Measurements from ENCODE around the gene OTOA. TPM values are rescaled to one million over a fixed set of nuclear protein-coding genes. Genes with fewer than 3 reads are reported as not detected.

The OTOA gene
- total RNA-seq (0.22 TPM in 1 of 2 replicates, not detected in the other), polyA plus RNA-seq (0.05 TPM in 1 of 2 replicates, not detected in the other), polyA minus RNA-seq (0.15 and 0.75 TPM in 2 replicates), Bru-seq, nascent RNA (percentile 12 among the genes with signal in this experiment), BruChase-seq, experiment 1, labeled RNA remaining after a 6-hour chase (percentile 18 among the genes with signal in this experiment), BruChase-seq, experiment 2, labeled RNA remaining after a 2-hour chase (percentile 17 among the genes with signal in this experiment)
- 0.03 TPM in 1 of 2 replicates, not detected in the other for polyA plus RNA-seq (2011; cell fraction: cytosol; rRNA removed)
- 0.15 and 0.21 TPM in 2 replicates for polyA plus RNA-seq (2011; cell fraction: nucleus; rRNA removed)
- not detected in 2 replicates for polyA plus RNA-seq (2012)
- polyA minus RNA-seq (2011; cell fraction: cytosol; rRNA and poly(A)+ RNA removed): not detected
- polyA minus RNA-seq (2011; cell fraction: nucleus; rRNA and poly(A)+ RNA removed): 0.58 and 0.82 TPM in 2 replicates
- long read RNA-seq: 0 reads

DNA sequence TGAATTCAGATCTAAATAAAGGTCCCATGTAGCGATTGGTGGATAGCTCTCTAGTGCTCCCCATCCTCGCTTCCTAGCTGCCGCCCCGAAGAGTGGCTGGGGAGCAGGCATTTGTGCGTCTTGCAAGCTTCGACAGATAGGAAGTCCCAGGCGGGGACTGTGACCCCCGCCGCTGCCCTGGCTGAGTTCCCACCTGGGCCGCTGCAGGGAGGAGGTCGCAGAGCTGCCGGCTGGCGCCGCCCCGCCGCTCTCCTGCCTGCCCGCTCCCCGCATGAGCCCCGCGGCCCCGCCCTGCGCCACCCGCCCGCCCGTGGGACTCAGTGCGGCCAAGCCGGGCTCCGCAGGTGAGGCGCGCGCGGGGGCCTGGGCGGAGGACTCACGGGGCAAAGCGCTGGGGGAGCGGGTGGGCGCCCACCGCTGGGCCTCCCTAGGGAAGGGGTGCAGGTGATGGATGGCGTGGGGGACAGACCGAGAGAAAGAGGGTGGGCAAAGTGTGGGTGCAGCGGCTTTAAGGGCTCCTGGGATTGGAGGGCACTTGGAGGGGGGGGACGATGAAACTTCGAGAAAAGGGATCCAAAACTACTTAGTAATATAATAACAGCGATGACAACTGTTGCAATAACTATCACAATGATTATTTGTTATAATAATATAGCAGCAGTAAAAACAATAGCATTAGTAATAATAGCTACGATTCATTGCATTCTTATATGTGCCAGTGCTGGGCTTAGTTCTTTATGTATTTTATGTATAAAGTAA is at the start of gene OTOA:
Gene OTOA, plus strand, starts transcription at position 80 of the 759 bp plus-strand sequence. CDS start 14,547 bp downstream, outside the sequence.
- Histone ChIP-seq H3K9me1 (replicated peaks; ENCODE audit: control insufficient read depth, extremely low read depth, insufficient read depth, low read length) (no peaks in the 10 kb centered on the region), H3K9ac (replicated peaks; ENCODE audit: extremely low read depth, insufficient read depth, low read length) (no peak within 1 kb of the TSS), H4K20me1 (replicated peaks; ENCODE audit: control insufficient read depth, extremely low read depth, insufficient read depth, low read length) (no peaks in the 10 kb centered on the region), H3K4me2 (ENCODE audit: insufficient read depth, low read length) (no peak within 1 kb of the TSS), H3K27me3 (ENCODE audit: control insufficient read depth in 2 of 2, insufficient read depth in 2 of 2, low read length in 2 of 2) (peaks cover 5 to 17% of the 10 kb centered on the region in 2 experiments), H2AFZ (ENCODE audit: low read depth, low read length) (no peak within 1 kb of the TSS), H3K27ac (ENCODE audit: insufficient read depth, low read depth, low read length) (no peak within 1 kb of the TSS), H3K79me2 (ENCODE audit: control insufficient read depth, insufficient read depth, low read length) (no peaks in the 10 kb centered on the region), H3K4me1 (ENCODE audit: control insufficient read depth, extremely low read depth, insufficient read depth, low read length) (no peaks in the 10 kb centered on the region), H3K9me3 (replicated peaks; ENCODE audit: control insufficient read depth, insufficient read depth, low read length) (no peaks in the 10 kb centered on the region), H3K4me3 (replicated peaks in 1 of 3; ENCODE audit: insufficient read depth in 1 of 3, low read depth in 1 of 3, low read length in 3 of 3) (no peak within 1 kb of the TSS), H3K36me3 (ENCODE audit: control insufficient read depth in 2 of 2, extremely low read depth in 1 of 2, insufficient read depth in 2 of 2, low read length in 2 of 2) (no peaks in the 10 kb centered on the region)
- BruUV-seq (replicated peaks): no TSS peak
- TF ChIP-seq EZH2 (IDR thresholded peaks at IDR 0.05; ENCODE audit: borderline replicate concordance, low read depth, low read length, severe bottlenecking) (no peak), JUN (IDR thresholded peaks at IDR 0.05; ENCODE audit: borderline replicate concordance, insufficient read depth, insufficient read length, low read depth) (no peak)
- ChIA-PET POLR2A (no interaction called here), CTCF (interaction anchor here (2.2 kb wide), 1 partner anchor 19 kb away, joined by 4 read pairs; no protein-coding TSS in a partner anchor)
- DNase-seq (ENCODE audit: low read depth, low spot score) (no peak), FAIRE-seq (no peak)
- dilution Hi-C loops (cut with MboI; ENCODE audit: extremely low pct_ligation_motif_present, low sequenced_read_pairs) (no loop called here), intact Hi-C loops (cut with micrococcal nuclease) (no loop called here)

DNA sequence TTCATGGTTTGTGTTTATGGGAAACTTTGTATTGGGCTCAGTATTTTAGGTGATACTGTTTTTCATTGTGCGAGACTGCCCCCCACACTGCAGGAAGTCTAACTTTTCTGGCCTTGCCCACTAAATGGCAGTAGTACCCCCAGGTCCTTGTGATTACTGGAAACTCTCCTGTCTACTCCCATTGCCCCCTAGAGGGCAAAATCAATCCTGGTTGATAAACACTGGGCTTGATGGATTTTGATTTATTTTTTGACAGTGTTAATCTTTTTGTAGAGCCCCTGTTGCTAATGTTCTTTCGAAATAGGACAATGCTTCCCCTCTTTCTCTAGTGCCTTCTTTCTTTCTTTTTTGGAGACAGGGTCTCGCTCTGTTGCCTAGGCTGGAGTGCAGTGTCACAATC is 48.9 kb upstream of the OTOA start:
- POLR2A ChIA-PET: no interaction called here

More for the DNA sequence above, 48.9 kb upstream of the OTOA start:
- Histone ChIP-seq H3K27ac (ENCODE audit: insufficient read depth, low read depth, low read length) (no peak overlapping the region), H3K4me3 (replicated peaks in 1 of 3; ENCODE audit: insufficient read depth in 1 of 3, low read depth in 1 of 3, low read length in 3 of 3) (no peak overlapping the region), H3K9me3 (replicated peaks; ENCODE audit: control insufficient read depth, insufficient read depth, low read length) (no peaks in the 10 kb centered on the region), H3K9me1 (replicated peaks; ENCODE audit: control insufficient read depth, extremely low read depth, insufficient read depth, low read length) (no peaks in the 10 kb centered on the region), H3K79me2 (ENCODE audit: control insufficient read depth, insufficient read depth, low read length) (peaks cover 66% of the 10 kb centered on the region), H4K20me1 (replicated peaks; ENCODE audit: control insufficient read depth, extremely low read depth, insufficient read depth, low read length) (peaks cover 7% of the 10 kb centered on the region), H3K4me1 (ENCODE audit: control insufficient read depth, extremely low read depth, insufficient read depth, low read length) (no peaks in the 10 kb centered on the region), H3K4me2 (ENCODE audit: insufficient read depth, low read length) (no peak overlapping the region), H3K27me3 (ENCODE audit: control insufficient read depth in 2 of 2, insufficient read depth in 2 of 2, low read length in 2 of 2) (no peaks in the 10 kb centered on the region), H3K9ac (replicated peaks; ENCODE audit: extremely low read depth, insufficient read depth, low read length) (no peak overlapping the region), H3K36me3 (ENCODE audit: control insufficient read depth in 2 of 2, extremely low read depth in 1 of 2, insufficient read depth in 2 of 2, low read length in 2 of 2) (peaks cover 0 to 3% of the 10 kb centered on the region in 2 experiments), H2AFZ (ENCODE audit: low read depth, low read length) (no peak overlapping the region)
- no peak for FAIRE-seq
- CTCF ChIA-PET: no interaction called here
- DNase-seq (ENCODE audit: low read depth, low spot score): no peak
- TF ChIP-seq, protein P1, sequence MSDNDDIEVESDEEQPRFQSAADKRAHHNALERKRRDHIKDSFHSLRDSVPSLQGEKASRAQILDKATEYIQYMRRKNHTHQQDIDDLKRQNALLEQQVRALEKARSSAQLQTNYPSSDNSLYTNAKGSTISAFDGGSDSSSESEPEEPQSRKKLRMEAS (IDR thresholded peaks at IDR 0.05; ENCODE audit: insufficient read depth, insufficient read length): no peak
- no peak for TF ChIP-seq JUN (IDR thresholded peaks at IDR 0.05; ENCODE audit: borderline replicate concordance, insufficient read depth, insufficient read length, low read depth)
- no peak for TF ChIP-seq GATA2 (IDR thresholded peaks at IDR 0.05; ENCODE audit: insufficient read depth, insufficient read length, low read depth, low read length)
- TF ChIP-seq, protein P2, sequence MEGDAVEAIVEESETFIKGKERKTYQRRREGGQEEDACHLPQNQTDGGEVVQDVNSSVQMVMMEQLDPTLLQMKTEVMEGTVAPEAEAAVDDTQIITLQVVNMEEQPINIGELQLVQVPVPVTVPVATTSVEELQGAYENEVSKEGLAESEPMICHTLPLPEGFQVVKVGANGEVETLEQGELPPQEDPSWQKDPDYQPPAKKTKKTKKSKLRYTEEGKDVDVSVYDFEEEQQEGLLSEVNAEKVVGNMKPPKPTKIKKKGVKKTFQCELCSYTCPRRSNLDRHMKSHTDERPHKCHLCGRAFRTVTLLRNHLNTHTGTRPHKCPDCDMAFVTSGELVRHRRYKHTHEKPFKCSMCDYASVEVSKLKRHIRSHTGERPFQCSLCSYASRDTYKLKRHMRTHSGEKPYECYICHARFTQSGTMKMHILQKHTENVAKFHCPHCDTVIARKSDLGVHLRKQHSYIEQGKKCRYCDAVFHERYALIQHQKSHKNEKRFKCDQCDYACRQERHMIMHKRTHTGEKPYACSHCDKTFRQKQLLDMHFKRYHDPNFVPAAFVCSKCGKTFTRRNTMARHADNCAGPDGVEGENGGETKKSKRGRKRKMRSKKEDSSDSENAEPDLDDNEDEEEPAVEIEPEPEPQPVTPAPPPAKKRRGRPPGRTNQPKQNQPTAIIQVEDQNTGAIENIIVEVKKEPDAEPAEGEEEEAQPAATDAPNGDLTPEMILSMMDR (IDR thresholded peaks at IDR 0.05; ENCODE audit: extremely low read depth in 1 of 2, insufficient read depth in 1 of 2, low read depth in 1 of 2, low read length in 2 of 2): no peak
- TF ChIP-seq POLR2AphosphoS5 (IDR thresholded peaks at IDR 0.05; ENCODE audit: insufficient read depth, low read depth, low read length): no peak
- TF ChIP-seq FOS (IDR thresholded peaks at IDR 0.05; ENCODE audit: borderline replicate concordance, insufficient read depth, low read length): no peak
- no peak for TF ChIP-seq MYC (IDR thresholded peaks at IDR 0.05; ENCODE audit: low read depth, low read length)
- TF ChIP-seq EZH2 (IDR thresholded peaks at IDR 0.05; ENCODE audit: borderline replicate concordance, low read depth, low read length, severe bottlenecking): no peak
- TF ChIP-seq POLR2A (IDR thresholded peaks at IDR 0.05; ENCODE audit: low read depth, low read length): no peak
- dilution Hi-C loops (cut with MboI; ENCODE audit: extremely low pct_ligation_motif_present, low sequenced_read_pairs): no loop called here
- BruUV-seq (replicated peaks): no TSS peak
- intact Hi-C loops (cut with micrococcal nuclease): no loop called here

All from endothelial cell of umbilical vein (primary cell).